HG02571 (cell line): ENCODE results near the gene WDR12.
A peak's percentile ranks its signal among the peaks of the same experiment; 100 is the strongest.
"Not testable (repeated sequence)": the region's sequence is repeated elsewhere in the genome, so short reads cannot be mapped to it uniquely, and the experiment has no call there.

Experiments used
- ATAC-seq: cut with Tn5 transposase; IDR thresholded peaks from one replicate; pipeline ENCODE4 v1.9.1; 2021; ENCODE audit warnings: mild to moderate bottlenecking, moderate library complexity; ENCODE audit not compliant: unreplicated experiment

Gene WDR12

DNA sequence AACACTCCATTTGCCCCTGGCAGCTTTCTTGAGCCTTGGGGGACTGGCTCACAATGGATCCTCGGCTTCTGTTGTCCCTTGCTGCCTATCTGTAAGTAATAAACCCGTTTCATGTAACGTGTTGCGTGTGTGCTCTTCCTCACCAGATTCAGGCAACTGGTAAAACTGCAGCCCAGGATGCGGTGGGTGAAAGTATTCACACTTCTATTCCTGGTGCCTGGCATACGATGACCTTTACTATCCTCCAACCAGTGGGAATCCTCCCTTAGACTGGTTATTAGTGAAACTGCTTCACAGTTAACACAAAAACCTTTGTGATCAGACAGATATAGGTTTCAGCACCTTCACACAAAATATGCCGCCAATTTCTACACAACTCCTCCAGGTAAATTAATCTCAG lies 26.3 kb downstream of the WDR12 start:
- no peak for ATAC-seq

DNA sequence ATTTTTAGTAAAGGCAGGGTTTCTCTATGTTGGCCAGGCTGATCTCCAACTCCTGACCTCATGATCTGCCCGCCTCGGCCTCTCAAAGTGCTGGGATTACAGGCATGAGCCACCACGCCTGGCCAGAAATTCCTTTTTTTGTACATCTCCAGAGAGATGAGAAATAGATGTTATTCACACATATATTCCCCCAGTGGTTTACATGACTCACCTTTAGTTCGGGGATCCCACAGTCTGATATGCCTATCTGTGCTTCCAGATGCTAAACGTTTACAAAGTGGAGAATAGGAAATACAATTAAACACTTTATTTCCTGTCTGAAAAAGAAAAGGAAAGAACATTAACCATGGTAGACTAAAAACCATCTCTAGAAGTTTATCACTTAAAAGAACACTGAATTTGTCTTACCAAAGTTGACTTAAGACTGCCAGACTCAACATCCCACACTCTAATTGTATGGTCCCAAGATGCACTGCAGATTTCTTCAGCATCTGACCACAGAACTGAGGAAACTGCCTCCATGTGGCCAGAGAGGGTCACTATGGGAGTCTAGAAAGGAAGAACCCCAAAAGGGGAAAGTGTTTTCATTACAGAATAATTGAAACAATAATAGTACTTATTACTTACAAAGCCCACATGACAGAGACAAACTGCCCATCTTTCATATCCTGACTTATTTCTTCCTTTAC lies 27.3 kb downstream of the WDR12 start:
- no peak for ATAC-seq

DNA sequence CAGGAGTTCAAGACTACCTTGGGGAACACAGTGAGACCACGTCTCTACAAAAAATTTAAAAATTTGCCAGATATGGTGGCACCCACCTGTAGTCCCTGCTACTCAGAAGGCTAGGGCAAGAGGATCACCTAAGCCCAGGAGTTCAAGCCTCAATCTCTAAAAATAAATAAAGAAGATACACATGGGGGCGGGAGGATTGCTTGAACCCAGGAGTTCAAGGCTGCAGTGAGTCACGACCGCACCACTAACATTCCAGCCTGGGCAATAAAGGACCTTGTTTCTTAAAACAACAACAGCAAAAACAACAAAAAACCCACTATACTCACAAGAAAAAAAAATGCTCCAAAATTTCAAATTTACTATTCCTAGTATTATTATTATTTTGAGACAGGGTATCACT lies 29.9 kb downstream of the WDR12 start:
- no peak for ATAC-seq

DNA sequence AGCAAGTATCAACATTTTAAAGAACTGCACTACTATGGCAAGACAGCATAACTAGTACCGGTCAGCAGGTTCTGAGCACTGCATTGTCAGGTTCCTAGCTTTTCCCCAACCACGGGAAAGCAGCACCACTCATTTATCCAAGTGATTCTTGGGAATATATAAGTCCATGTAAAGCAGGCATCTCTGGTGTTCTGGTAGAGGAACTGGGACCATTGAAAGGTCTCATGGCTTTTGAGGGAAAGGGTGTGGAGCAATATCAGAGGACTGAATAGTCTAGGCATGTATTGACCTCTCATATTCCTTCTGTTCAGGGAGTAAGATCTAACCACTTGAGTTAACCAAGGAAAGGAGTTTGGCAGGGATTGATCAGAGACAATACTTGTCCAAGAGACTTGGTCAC lies 33.8 kb downstream of the WDR12 start:
- ATAC-seq, result no peak

DNA sequence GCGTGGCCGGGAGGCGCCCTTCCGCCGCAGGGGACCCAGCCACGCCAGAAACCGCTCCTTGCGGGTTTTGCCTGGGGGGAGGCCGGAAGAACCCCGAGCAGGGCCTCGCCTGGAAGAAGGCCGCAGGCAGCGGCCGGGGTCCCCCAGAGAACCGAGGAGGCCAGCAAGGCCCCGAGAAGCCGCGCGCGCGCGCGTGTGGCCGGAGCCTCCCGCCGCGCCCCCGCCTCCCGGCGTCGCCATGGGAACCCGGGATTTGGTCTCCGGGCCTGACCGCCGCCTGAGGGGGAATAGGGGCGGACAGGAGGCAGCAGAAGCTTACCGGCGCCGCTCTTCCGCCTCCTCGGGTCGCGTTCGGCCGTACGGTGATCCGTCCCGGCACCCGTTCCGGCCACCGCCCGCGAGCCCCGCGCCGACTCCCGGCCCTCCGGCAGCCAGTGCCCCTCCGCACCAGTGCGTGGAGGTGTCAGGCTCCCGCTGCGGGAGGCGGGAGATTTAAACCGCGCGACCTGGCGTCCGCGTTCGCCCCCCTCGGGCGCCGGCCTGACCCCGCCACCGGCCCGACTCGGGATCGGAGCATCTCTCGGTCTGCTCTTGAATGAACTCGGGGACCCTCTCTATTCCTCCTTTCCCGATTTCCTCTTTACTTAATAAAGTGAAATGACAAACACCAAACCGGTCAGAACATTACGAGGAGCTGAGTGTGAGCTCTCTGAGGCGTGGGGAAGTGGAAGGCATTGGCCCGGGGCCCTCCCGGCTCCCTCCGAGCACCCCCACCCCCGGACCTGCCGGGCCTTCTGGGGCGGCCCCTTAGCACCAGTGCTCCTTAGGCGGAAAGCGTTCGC lies 40.0 kb downstream of the WDR12 start, which contains the start of gene ICA1L:
Gene ICA1L, minus strand, starts transcription at position 467 of the 842 bp plus-strand sequence. CDS start 42,757 bp downstream, outside the sequence.
- peak; percentile 57 for ATAC-seq

DNA sequence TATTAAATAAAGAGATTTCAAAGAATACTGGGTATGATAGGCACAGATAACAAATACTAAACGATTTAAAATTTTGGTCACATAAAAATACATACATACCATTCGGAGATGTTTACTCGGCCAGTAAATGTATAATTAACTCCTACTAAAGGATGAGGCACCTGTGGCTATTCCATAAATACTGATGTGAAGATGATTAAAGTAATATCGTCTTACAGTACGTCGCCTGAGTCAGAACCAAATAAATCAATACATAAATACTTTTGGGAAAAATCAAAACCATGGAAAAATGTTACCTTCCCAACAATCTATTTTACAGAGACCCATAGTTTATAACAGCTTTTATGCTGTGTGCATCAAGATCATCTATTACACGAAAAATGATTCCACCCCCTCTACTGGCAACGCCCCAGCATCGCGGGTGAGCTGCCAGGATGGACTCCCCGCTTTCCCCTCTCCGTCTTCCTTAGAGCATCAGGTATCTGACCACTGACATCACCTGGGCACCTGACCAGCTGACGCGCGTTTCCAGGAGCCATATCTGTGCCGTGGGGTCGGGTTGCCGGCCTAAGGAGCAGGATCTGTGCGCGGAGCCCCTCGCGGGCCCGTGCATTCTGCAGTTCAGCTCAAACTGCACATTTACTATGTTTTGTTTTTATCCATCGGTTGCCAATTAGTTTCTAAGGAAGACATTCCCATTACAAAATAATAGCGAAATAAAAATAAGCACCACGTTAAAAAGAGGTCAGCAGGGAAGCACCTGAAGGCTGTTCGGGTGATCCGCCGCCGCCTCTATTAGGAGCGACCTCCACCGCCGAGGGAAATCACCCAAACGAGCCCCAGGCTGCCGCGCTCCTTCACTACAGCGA lies 40.8 kb downstream of the WDR12 start:
- peak; percentile 79 for ATAC-seq

DNA sequence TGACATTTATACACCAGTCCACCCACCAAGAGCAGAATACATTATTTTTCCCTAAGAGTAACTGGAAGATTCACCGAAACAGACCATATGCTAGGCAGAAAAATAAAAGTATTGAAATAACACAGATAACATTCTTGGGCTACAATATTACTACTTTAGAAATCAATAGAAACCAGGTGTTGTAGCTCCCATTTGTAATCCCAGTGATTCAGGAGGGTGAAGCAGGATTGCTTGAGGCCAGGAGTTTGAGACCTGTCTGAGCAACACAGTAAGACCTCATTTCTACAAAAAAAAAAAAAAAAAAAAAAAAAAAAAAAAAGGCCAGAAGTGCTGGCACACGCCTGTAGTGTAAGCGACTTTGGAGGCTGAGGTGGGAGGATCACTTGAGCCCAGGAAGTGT lies 49.5 kb downstream of the WDR12 start:
- no peak for ATAC-seq

DNA sequence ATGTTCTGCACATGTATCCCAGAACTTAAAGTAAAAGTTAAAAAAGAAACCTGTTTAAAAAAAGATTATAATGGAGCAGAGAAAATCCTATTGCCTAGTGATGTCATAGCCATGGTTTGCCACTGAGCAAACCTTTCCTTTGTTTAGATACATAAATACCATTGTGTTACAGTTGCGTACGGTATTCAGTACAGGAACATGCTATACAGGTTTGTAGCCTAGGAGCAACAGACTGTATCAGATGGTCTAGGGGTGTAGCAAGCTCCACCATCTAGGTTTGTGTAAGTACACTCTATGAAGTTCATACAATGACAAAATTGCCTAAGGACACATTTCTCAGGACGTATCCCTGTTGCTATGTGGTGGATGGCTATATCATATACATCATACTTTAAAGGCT lies 52.9 kb downstream of the WDR12 start:
- ATAC-seq, result no peak

DNA sequence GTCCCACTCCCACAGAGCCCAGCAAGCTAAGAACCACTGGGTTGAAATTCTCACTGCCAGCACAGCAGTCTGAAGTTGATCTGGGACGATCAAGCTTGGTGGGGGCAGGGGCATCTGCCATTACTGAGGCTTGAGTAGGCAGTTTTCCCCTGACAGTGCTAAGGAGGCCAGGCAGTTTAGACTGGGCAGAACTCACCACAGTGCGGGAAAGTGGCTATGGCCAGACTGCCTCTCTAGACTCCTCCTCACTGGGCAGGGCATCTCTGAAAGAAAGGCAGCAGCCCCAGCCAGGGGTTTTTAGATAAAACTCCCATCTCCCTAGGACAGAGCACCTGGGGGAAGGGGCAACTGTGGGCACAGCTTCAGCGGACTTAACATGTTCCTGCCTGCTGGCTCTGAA lies 62.1 kb downstream of the WDR12 start:
- ATAC-seq, result not testable (repeated sequence)

DNA sequence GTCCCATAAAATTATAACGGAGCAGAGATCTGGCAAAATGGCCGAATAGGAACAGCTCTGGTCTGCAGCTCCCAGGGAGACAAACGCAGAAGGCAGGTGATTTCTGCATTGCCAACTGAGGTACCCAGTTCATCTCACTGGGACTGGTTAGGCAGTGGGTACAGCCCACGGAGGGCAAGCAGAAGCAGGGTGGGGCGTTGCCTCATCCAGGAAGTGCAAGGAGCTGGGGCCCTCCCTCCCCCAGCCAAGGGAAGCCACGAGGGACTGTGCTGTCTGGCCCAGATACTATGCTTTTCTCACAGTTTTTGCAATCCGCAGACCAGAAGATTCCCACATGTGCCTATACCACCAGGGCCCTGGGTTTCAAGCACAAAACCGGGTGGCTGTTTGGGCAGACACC lies 62.7 kb downstream of the WDR12 start:
- no peak for ATAC-seq

DNA sequence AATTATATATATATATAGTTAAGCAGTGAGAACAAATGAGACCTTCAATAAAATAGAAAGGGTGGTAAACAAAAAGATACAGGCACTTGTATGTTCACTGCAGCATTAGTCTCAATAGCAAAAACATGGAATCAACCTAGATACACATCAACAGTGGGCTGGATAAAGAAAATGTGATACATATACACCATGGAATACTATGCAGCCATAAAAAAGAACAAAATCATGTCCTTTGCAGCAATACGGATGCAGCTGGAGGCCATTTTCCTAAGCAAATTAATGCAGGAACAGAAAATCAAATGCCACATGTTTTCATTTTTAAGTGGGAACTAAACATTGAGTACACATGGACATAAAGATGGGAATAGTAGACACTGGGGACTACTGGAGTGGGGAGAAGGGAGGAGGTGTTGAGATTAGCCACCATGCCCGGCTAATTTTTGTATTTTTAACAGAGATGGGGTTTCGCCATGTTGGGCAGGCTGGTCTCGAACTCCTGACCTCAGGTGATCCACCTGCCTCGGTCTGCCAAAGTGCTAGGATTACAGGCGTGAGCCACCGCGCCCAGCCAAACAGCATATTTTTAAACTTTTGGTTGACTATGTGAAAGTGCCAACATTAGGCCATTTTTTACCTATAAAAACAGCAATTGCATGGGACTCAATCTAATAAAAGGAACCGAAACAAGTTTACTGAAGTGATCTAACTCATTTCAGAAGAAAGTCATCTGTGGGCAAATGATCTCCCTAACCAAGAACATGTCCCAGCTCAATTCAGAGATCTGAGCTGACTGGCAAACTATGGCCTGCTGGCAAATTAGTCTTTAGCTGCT lies 63.6 kb downstream of the WDR12 start:
- ATAC-seq, result no peak

DNA sequence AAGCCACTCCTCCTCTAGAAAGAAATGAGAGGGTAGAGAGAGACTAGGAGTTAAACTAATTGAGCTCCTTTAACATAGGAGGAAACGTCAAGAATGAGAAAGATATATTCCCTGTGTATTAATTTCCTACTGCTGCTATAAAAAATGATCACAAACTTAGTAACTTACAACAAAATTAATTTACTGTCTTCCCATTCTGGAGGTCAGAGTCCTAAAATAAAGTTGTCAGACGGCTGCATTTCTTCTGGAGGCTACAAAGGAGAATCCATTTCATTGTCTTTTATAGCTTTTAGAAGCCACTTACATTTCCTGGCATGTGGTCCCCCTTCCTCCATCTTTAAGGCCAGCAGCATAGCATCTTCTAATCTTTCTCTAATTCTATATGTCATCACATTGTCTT lies 66.8 kb downstream of the WDR12 start:
- ATAC-seq, result no peak

DNA sequence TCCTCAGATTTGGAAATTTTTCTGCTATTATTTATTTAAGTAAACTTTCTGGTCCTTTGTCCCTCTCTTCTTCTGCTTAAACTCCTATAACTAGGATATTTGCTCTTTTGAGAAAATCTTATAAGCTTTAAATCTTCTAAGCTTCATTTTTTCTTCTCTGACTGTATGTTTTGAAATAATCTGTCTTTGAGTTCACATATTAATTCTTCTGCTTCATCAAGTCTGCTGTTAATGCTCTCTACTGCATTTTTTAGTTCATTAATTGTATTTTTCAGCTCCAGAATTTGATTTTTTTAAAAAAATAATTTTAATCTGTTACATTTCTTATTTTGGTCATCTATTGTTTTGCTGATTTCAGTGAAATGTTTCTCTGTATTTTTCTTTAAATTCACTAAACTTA lies 68.8 kb downstream of the WDR12 start:
- ATAC-seq, result no peak

DNA sequence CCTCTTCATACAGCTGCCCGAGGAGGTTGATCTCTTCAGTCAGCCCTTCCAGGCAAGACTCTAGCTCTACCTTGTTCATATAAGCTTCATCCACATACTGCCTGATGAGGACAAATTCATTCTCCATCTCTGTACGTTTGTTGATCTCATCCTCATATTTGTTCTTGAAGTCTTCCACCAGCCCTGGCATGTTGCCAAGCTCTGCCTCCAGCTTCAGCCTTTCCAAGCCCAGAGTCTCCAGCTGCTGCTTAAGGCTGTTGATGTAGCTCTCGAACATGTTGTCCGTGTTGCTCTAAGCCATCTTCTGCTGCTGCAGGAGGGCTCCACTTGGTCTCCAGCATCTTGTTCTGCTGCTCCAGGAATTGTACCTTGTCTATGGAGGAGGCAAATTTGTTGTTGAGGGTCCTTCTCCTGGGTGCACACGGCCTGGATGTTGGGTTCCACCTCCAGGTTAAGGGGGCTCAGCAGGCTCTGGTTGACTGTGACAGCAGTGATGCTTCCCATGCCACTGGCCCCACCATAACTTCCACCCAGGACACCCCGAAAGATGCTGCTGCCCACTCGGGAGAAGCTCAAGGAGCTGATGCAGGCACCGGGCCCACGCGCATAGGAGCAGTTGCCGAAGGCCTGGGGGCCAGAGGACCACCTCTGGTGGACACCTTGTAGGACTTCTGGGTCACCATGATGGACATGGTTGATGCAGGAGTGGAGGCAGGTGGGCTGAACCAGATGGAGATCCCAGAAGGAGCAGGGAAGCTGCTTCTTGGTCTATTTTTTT lies 70.2 kb downstream of the WDR12 start:
- ATAC-seq, result no peak

DNA sequence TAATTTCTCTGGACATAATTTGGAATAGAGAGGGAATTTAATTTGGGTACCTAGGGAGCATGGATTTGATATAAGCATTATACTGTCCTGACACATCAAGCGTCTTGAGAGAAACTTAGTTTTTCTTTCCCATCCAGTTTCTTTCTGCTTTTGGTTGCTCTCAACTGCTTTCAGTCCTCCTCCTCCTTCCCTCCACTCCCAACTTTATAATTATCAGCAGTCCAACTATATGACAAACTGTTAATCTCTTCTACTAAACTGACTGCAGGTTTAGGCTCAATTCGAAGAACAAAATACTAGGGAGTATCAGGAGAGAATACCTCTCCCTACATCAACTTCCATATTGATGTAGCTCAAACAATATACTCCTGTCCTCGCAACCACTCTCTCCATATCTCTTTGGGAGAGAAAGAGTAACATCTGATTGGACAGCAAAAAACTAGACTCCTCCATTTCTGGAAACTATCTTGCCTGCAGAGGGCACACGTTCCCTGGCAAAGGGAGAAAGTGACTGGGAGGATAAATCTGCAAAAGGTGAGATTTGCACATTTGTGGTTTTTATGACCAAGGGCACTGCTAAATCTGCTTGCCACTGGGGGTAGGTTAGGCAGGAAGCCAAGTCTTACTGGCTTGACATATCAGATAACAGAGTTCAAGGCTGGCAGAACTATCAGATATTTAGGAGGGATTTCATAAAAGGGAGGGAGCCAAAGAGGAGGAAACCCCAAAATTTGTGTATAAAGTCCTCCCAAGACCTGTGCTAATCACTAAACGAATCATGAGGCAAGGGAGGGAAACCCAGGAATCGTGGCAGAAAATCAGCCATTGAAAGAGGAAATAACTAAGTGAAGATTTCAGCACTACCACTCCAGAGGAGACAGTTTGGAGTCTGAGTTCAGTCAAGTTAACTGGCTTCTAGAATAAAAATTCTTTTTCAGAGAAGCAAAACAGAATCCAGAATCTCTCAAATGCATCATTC lies 79.9 kb downstream of the WDR12 start:
- ATAC-seq, result no peak

DNA sequence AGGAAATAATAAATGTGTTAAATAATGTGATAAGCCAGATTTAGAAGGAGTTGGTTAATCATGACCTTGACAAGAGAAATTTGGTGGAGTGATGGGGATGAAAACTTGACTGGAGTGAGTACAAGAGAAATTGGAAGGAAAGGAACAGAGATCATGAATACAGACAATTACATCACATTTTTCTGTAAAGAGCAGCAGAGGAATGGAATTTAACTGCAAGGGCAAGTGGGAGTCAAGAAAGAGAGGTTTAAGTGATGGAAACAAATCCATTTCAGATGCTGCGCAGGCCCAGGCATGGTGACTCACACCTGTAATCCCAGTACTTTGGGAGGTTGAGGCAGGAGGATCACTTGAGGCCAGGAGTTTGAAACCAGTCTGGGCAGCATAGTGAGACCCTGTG lies 86.6 kb downstream of the WDR12 start:
- no peak for ATAC-seq
